Femur (tissue), 1 donor: ENCODE data around the gene ITPR1.

Source experiments
- DNase-seq: peaks from one replicate; pipeline ENCODE4 v3.0.0-alpha.2; 2017

Gene ITPR1

GRCh38 chr3:4655145-4656045 lies 162.2 kb downstream of the ITPR1 start:
- no peak for DNase-seq

DNA sequence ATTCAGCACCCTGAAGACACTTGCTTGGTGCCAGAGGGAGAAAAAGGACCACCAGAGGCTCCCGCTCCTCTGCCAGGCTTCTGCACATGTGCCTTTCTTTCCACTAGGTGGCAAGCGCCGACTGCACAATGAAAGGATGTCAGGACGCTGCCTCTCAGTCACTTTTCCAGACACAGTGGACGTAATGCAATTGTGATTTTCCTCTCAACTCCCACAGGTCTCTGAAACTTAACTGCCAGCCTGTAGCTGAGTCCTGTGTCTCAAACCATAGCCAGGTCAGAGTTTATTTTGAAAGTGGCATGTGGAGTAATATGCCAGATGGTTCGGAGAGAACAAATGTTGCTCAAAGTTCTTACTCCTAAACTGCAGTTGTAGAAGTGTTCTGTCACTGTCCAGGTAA lies 162.9 kb downstream of the ITPR1 start:
- peak; percentile 82 for DNase-seq

DNA sequence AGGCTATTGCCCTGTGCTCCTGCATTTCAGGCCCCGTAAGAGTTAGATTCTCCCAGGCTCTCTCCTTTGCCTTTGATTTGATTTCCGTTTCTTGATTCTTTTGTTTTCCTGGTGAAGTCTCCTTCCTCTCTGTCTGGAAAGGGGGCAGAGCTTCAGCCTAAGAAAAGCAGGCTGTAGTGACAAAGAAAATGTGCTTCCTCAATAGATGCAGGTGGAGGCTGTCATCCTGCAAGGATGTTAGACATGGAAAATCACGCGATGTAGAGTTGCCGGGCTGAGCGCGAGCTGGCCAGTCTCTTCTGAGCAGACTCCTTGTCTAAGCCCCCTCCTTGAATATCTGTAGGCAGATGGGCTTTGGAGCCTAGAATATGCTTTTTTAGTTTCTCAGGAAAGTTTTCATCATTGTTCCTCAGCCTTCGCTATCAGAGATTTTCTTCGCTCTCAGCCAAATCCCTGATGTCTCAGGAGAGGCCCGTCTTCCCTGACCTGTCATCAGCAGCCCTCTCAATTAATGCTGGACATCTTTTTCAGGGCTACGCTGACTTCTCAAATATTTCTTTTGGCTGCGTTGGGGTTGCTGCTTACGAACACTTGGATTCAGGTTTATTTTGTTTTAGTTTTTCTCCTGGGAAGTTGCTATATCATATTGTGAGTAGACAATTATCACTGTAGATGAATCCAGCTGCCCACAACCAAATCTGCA lies 163.6 kb downstream of the ITPR1 start:
- DNase-seq = no peak

GRCh38 chr3:4660936-4661335 lies 167.8 kb downstream of the ITPR1 start:
- DNase-seq = no peak

GRCh38 chr3:4664412-4664811 lies 171.3 kb downstream of the ITPR1 start:
- DNase-seq = no peak

GRCh38 chr3:4665197-4665596 lies 172.0 kb downstream of the ITPR1 start:
- no peak for DNase-seq

GRCh38 chr3:4666071-4666470 lies 172.9 kb downstream of the ITPR1 start:
- DNase-seq = no peak

GRCh38 chr3:4670352-4670751 lies 177.2 kb downstream of the ITPR1 start:
- DNase-seq = no peak

- no peak for DNase-seq
These were observed 179.7 kb downstream of the ITPR1 start for GRCh38 chr3:4672725-4673275.

GRCh38 chr3:4674216-4674615 lies 181.1 kb downstream of the ITPR1 start:
- DNase-seq = no peak

DNA sequence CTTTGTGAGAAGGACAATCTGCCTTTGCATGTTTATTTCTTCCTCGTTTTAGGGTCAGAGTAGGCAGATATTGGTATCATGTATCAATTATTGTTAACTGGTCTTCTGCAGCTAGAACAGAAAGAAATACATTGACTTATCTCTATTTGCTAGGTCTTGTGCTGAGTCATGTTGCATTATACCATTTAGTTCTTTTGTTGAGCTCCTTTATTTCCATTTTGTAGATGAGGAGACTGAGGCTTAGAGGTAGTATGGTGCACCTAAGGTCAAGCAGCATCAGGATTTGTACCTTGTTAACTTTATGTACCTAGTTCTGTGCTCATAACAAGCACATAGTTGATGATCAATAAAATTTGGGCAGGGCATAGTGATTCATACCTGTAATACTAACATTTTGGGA lies 182.6 kb downstream of the ITPR1 start:
- no peak for DNase-seq

GRCh38 chr3:4678320-4678719 lies 185.2 kb downstream of the ITPR1 start:
- no peak for DNase-seq

- no peak for DNase-seq
These were observed 187.1 kb downstream of the ITPR1 start for GRCh38 chr3:4680227-4680691.

GRCh38 chr3:4680871-4681300 lies 187.7 kb downstream of the ITPR1 start:
- DNase-seq = no peak

DNA sequence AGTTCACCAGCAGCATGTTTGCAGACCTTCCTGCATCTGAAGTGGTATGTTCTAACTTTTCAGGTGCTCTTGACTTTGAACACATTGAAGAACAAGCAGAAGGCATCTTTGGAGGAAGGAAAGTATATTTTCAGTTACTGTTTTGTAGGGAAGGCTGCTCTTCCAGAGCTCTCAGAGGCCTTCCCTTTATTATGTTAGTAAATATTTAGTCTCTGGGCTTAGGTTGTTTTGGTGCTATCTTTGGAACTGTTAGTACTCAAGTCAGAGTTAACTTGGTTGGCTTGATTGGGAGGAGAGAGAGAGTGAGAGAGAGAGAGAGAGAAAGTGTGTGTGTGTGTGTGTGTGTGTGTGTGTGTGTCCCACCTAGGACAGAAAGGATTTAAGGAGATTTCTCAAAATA lies 188.2 kb downstream of the ITPR1 start:
- no peak for DNase-seq

DNA sequence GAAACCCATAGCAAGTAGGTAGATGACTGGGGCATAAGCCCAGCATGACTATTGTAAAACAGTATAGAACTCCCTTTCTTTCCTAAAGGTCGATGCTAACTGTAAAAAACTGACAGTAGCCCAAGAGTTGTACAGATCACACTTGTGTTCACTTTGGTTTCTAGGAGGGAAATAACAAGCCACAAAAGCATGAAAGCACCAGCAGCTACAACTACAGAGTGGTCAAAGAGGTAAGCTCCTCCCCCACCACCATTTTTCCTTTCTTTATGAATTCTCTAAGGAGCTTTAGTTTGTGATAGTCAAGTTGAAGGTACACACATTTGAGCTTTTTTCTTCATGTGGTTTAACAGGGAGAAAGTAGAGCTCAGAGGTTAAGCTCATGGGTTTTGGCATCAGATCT lies 191.0 kb downstream of the ITPR1 start:
- DNase-seq = no peak

DNA sequence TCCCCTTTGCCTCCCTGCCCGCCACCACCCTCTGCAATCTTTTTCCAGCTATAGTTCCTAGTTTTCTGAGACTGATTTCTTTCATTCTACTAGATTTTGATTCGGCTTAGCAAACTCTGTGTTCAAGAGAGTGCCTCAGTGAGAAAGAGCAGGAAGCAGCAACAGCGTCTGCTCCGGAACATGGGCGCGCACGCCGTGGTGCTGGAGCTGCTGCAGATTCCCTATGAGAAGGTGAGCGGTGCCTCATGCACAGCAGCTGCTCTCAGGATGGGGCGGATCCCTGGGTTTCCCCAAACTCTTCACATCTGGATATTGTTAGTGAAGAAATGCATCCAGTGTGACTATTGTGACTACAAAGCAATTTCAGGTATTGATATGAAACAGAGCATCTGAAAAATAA lies 191.8 kb downstream of the ITPR1 start:
- no peak for DNase-seq

GRCh38 chr3:4685673-4686345 lies 192.7 kb downstream of the ITPR1 start:
- no peak for DNase-seq

- DNase-seq = no peak
These were observed 193.5 kb downstream of the ITPR1 start for GRCh38 chr3:4686619-4687018.

GRCh38 chr3:4687167-4687566 lies 194.0 kb downstream of the ITPR1 start:
- no peak for DNase-seq

- no peak for DNase-seq
These were observed 194.4 kb downstream of the ITPR1 start for GRCh38 chr3:4687596-4687995.

GRCh38 chr3:4688411-4688810 lies 195.3 kb downstream of the ITPR1 start:
- no peak for DNase-seq

DNA sequence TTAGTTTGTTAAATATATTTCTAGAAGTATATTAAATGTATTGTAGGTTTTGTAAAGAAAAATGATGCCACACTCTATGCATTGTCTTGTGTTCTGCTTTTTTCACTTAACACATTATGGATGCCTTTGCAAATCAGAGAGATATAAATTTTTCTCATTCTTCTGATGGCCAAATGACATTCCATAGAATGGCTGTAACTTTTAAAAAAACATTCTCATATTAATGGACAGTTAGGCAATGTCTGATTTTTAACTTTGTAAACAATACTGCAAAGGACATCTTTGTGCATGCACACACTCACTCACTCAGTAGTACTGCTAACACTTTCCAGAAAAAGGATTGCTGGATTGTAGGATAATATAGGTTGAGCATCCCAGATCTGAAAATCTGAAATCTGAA lies 195.9 kb downstream of the ITPR1 start:
- DNase-seq = no peak
